B cell (primary cell): ENCODE data around the gene TUBGCP2. TPM values are rescaled to one million over a fixed set of nuclear protein-coding genes. Genes with fewer than 3 reads are reported as not detected.

Experiments
- ATAC-seq: fragments of 200-7000 bp; cut with Tn5 transposase; one replicate; pipeline ENCODE4 v1.10.0; 2021; ENCODE audit warnings: low read depth, mild to moderate bottlenecking, moderate number of reproducible peaks, moderate library complexity
- CTCF ChIA-PET: fragments of 350-600 bp; sonication (Branson Sonifier 250); formaldehyde crosslinking; loops from one replicate; lab custom pipeline; 2021; ENCODE audit warnings: antibody characterized with exemption, inconsistent platforms; lab: Charles Lee
- POLR2A ChIA-PET: fragments of 350-600 bp; sonication (Branson Sonifier 250); formaldehyde crosslinking; loops from one replicate; lab custom pipeline; 2021; ENCODE audit warnings: antibody characterized with exemption; lab: Charles Lee
- DNase-seq: peaks from one replicate; pipeline ENCODE4 v3.0.0; 2013
- H2AFZ ChIP-seq: 2 replicates; pipeline ENCODE4 v1.6.1; 2012; ENCODE audit warnings: mild to moderate bottlenecking, low read depth, low read length; ENCODE audit not compliant: insufficient read depth, poor library complexity, severe bottlenecking
- H3K27ac ChIP-seq, 2 donors: 1 replicate in 1 of 2; 2 replicates in 1 of 2; pipeline ENCODE4 v1.5.1; 2012 to 2013; ENCODE audit warnings: low read length in 2 of 2, mild to moderate bottlenecking in 2 of 2, moderate library complexity in 1 of 2
- H3K27me3 ChIP-seq, 4 experiments: fragments of 200-600 bp in 1 of 4; sonication (generic) in 1 of 4; replicated peaks in 1 of 4; 1 replicate in 2 of 4; 2 replicates in 2 of 4; pipeline versions ENCODE4 v1.6.1 to v1.7.0; 2013 to 2016; ENCODE audit warnings: low read length in 3 of 4, mild to moderate bottlenecking in 2 of 4, mixed read lengths in 1 of 4, moderate library complexity in 1 of 4; ENCODE audit not compliant: insufficient read depth in 4 of 4, control insufficient read depth in 3 of 4; ENCODE audit errors: control extremely low read depth in 1 of 4
- H3K36me3 ChIP-seq, 2 experiments: replicated peaks in 1 of 2; 1 replicate in 1 of 2; 2 replicates in 1 of 2; pipeline versions ENCODE4 v1.6.1 to v1.7.1; 2013; ENCODE audit warnings: low read length in 1 of 2; ENCODE audit not compliant: insufficient read depth in 2 of 2, control insufficient read depth in 1 of 2; ENCODE audit errors: control extremely low read depth in 1 of 2, extremely low read depth in 1 of 2
- H3K4me1 ChIP-seq, 2 donors: fragments of 200-600 bp in 1 of 2; sonication (generic) in 1 of 2; 1 replicate in 1 of 2; 2 replicates in 1 of 2; pipeline versions ENCODE4 v1.5.1 to v1.6.1; 2013 to 2017; ENCODE audit warnings: low read length in 2 of 2; ENCODE audit not compliant: control insufficient read depth in 2 of 2, insufficient read depth in 2 of 2
- H3K4me2 ChIP-seq: replicated peaks from 2 replicates; pipeline ENCODE3; 2012; ENCODE audit warnings: mild to moderate bottlenecking, low read depth, low read length; ENCODE audit not compliant: poor library complexity, severe bottlenecking
- H3K4me3 ChIP-seq, 5 experiments: fragments of 200-600 bp in 1 of 5; sonication (generic) in 1 of 5; 1 replicate in 3 of 5; 2 replicates in 2 of 5; pipeline versions ENCODE4 v1.5.1 to v1.7.0; 2011 to 2016; ENCODE audit warnings: low read length in 4 of 5, mild to moderate bottlenecking in 4 of 5, low read depth in 2 of 5, control low read depth in 1 of 5, moderate library complexity in 1 of 5; ENCODE audit not compliant: insufficient read depth in 1 of 5; ENCODE audit errors: control extremely low read depth in 1 of 5, extremely low read depth in 1 of 5
- H3K79me2 ChIP-seq: fragments of 200-600 bp; sonication (generic); one replicate; pipeline ENCODE4 v1.6.0; 2016; ENCODE audit warnings: low read length; ENCODE audit not compliant: control insufficient read depth, insufficient read depth
- H3K9ac ChIP-seq: fragments of 200-600 bp; sonication (generic); 2 replicates; pipeline ENCODE4 v1.6.1; 2017; ENCODE audit warnings: mild to moderate bottlenecking, low read length, moderate library complexity
- H3K9me3 ChIP-seq, 3 donors: one replicate each; pipeline versions ENCODE4 v1.6.1 to v1.7.1; 2013; ENCODE audit warnings: low read length in 2 of 3; ENCODE audit not compliant: control insufficient read depth in 2 of 3, insufficient read depth in 1 of 3; ENCODE audit errors: control extremely low read depth in 1 of 3
- H4K20me1 ChIP-seq: 2 replicates; pipeline ENCODE4 v1.6.0; 2012; ENCODE audit warnings: mild to moderate bottlenecking, low read length; ENCODE audit not compliant: insufficient read depth, control insufficient read depth, poor library complexity, severe bottlenecking
- H3K27ac Mint-ChIP-seq: one replicate; pipeline ENCODE4 v1.8.0; 2021; ENCODE audit warnings: mixed read lengths
- H3K27me3 Mint-ChIP-seq: one replicate; pipeline ENCODE4 v1.8.0; 2021; ENCODE audit warnings: mixed read lengths
- H3K4me1 Mint-ChIP-seq: one replicate; pipeline ENCODE4 v1.8.0; 2021; ENCODE audit warnings: mixed read lengths
- H3K4me3 Mint-ChIP-seq: one replicate; pipeline ENCODE4 v1.8.0; 2021; ENCODE audit warnings: mixed read lengths
- H3K9me3 Mint-ChIP-seq: one replicate; pipeline ENCODE4 v1.8.0; 2022; ENCODE audit warnings: mixed read lengths; ENCODE audit not compliant: insufficient read depth
- EZH2 ChIP-seq: IDR thresholded peaks from 2 replicates; pipeline ENCODE4 v1.6.1; 2012; ENCODE audit warnings: borderline replicate concordance, low read depth, mild to moderate bottlenecking, moderate library complexity, low read length; ENCODE audit not compliant: insufficient read depth, poor library complexity, severe bottlenecking
- WGBS: methylation state at CpG from one replicate; pipeline ENCODE4 v1.1.5; 2013; ENCODE audit warnings: missing lambda C conversion rate; ENCODE audit not compliant: insufficient coverage; 5-methylcytosine and 5-hydroxymethylcytosine counted together
- intact Hi-C: fragments of 100-400 bp; cut with micrococcal nuclease; formaldehyde crosslinking; loops from one replicate; pipeline ENCODE4 v1.10.0; 2022
- polyA plus RNA-seq: library from polyadenylated mRNA; depleted of rRNA; stranded (reverse); fragments of >200 nt; gene quantifications from 2 replicates; pipeline ENCODE4 v1.2.3, GENCODE V29; 2012
- total RNA-seq, 2 donors: library from RNA; stranded (reverse); fragments of 120-200 nt in 1 of 2; gene quantifications; 1 replicate in 1 of 2; 2 replicates in 1 of 2; pipeline versions ENCODE4 v1.2.3 to v1.2.4, GENCODE V29; 2013 to 2022
- TF ChIP-seq, protein P1 (sequence below): fragments of 200-600 bp; IDR thresholded peaks from one replicate; pipeline ENCODE4 v1.8.0; 2022; ENCODE audit warnings: antibody characterized with exemption, mild to moderate bottlenecking

Gene TUBGCP2
- total and polyA plus RNA-seq, 2 donors (not counting 1 experiment from before 2014, with no cell fraction given): 50.3 to 90.3 TPM

DNA sequence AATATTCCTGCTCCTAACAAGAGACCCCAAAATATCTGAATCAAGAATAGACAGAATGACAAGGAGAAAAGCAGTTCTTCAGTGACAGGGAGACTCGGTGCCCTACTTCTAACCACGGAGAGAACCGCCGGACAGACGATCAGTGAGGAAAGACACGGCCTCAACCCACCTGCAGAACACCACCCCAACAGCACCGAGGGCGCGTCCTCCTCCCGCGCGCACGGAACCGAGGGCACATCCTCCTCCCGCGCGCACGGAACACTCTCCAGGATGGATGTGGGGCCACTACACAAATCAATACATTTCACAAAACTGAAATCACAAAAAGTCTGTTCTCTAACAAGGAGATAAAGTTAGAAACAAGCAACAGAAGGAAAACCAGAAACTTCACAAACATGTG is 22.3 kb downstream of the TUBGCP2 start:
- H3K27ac ChIP-seq: no peak overlapping the region
- intact Hi-C loops: no loop called here

DNA sequence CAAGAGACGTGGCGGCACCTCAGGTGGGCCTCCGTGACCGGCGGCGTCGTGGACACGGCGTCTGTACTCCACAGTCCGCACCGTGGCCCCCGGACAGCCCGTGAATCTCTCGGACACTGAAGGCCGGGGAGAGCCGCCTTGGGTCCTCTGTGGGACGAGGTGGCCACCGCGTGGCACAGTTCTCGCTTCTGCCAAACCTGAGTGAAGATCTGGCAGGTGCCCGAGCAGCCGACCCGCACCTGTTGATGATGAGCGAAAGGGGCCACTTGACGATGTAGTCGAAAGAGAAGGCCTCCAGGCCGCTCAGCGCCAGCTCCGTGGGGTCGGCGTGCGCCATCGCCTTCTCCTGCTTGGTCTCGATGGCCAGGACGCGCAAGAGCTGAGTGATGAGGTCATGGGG is 23.5 kb downstream of the TUBGCP2 start:
- Histone ChIP-seq H3K27ac (no peak overlapping the region), H3K27me3 (no peaks in the 10 kb centered on the region), H3K36me3 (peaks cover 1 to 76% of the 10 kb centered on the region in 2 experiments), H3K4me2 (no peak overlapping the region), H2AFZ (no peak overlapping the region), H3K4me1 (peaks cover 0 to 3% of the 10 kb centered on the region in 2 donors), H3K4me3 (no peak overlapping the region), H3K9ac (no peak overlapping the region), H3K79me2 (no peaks in the 10 kb centered on the region), H4K20me1 (no peaks in the 10 kb centered on the region), H3K9me3 (no peaks in the 10 kb centered on the region)
- WGBS: 95% methylated on average over 36 of the region's 36 CpGs
- POLR2A ChIA-PET: interaction anchor here (0.6 kb wide), 1 partner anchor 17 kb away, joined by 3 read pairs; no protein-coding TSS in a partner anchor
- Mint-ChIP-seq H3K9me3 (no peaks in the 10 kb centered on the region), H3K4me1 (no peaks in the 10 kb centered on the region), H3K27me3 (no peaks in the 10 kb centered on the region), H3K4me3 (no peak overlapping the region), H3K27ac (no peak overlapping the region)
- ATAC-seq (no peak), DNase-seq (no peak)
- CTCF ChIA-PET: no interaction called here
- intact Hi-C loops: no loop called here
- TF ChIP-seq EZH2: no peak
- TF ChIP-seq, protein P1, sequence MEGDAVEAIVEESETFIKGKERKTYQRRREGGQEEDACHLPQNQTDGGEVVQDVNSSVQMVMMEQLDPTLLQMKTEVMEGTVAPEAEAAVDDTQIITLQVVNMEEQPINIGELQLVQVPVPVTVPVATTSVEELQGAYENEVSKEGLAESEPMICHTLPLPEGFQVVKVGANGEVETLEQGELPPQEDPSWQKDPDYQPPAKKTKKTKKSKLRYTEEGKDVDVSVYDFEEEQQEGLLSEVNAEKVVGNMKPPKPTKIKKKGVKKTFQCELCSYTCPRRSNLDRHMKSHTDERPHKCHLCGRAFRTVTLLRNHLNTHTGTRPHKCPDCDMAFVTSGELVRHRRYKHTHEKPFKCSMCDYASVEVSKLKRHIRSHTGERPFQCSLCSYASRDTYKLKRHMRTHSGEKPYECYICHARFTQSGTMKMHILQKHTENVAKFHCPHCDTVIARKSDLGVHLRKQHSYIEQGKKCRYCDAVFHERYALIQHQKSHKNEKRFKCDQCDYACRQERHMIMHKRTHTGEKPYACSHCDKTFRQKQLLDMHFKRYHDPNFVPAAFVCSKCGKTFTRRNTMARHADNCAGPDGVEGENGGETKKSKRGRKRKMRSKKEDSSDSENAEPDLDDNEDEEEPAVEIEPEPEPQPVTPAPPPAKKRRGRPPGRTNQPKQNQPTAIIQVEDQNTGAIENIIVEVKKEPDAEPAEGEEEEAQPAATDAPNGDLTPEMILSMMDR: no peak

More for the DNA sequence above, 22.3 kb downstream of the TUBGCP2 start:
- Histone ChIP-seq H3K4me2 (no peak overlapping the region), H3K4me3 (no peak overlapping the region), H3K27me3 (no peaks in the 10 kb centered on the region), H3K79me2 (no peaks in the 10 kb centered on the region), H4K20me1 (no peaks in the 10 kb centered on the region), H3K4me1 (no peaks in the 10 kb centered on the region), H3K36me3 (peaks cover 1 to 81% of the 10 kb centered on the region in 2 experiments), H3K9me3 (no peaks in the 10 kb centered on the region), H3K9ac (no peak overlapping the region), H2AFZ (no peak overlapping the region)
- ATAC-seq (no peak), DNase-seq (no peak)
- H3K27me3 Mint-ChIP-seq: no peaks in the 10 kb centered on the region
- 90% methylated on average over 14 of the region's 18 CpGs for WGBS
- TF ChIP-seq, protein P1: no peak
- no peak for TF ChIP-seq EZH2
- CTCF ChIA-PET: no interaction called here
- no peak overlapping the region for H3K27ac Mint-ChIP-seq
- H3K4me3 Mint-ChIP-seq: no peak overlapping the region
- H3K9me3 Mint-ChIP-seq: no peaks in the 10 kb centered on the region
- POLR2A ChIA-PET: no interaction called here
- H3K4me1 Mint-ChIP-seq: no peaks in the 10 kb centered on the region
